ENCODE measurements around the gene ANKRD63. TPM values are rescaled to one million over a fixed set of nuclear protein-coding genes. Genes with fewer than 3 reads are reported as not detected.

ANKRD63 gene
- total and polyA plus RNA-seq, 2 of the 8 experiments (the other 6 are each of a cell fraction or from before 2014, with no cell fraction given): 0.18 to 0.26 TPM

DNA sequence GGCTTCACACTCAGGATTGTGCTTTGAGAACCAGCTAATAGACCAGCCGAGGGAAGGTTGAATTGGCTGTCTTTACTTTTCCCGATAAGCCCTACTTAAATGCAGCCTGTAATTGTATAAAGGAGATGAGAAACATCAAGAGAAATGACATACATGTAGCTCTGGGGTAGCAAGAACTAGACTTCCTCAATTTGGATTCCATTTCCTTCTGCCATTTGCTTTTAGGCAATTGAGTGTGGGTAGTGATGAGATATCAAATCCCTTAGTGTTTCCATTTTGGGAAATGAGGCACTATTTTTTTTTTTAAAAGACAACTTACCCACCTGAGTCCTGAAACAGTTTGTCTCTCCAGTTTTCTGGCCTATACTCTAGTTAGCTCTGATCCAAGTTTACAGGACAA lies 42.8 kb upstream of the ANKRD63 start (continued):
- TF ChIP-seq, protein P1, sequence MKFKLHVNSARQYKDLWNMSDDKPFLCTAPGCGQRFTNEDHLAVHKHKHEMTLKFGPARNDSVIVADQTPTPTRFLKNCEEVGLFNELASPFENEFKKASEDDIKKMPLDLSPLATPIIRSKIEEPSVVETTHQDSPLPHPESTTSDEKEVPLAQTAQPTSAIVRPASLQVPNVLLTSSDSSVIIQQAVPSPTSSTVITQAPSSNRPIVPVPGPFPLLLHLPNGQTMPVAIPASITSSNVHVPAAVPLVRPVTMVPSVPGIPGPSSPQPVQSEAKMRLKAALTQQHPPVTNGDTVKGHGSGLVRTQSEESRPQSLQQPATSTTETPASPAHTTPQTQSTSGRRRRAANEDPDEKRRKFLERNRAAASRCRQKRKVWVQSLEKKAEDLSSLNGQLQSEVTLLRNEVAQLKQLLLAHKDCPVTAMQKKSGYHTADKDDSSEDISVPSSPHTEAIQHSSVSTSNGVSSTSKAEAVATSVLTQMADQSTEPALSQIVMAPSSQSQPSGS (IDR thresholded peaks at IDR 0.05; ENCODE audit: low read length): no peak
- TF ChIP-seq ZNF274 (IDR thresholded peaks at IDR 0.05; ENCODE audit: borderline replicate concordance, extremely low read depth, low read length): no peak
- TF ChIP-seq, protein P2, sequence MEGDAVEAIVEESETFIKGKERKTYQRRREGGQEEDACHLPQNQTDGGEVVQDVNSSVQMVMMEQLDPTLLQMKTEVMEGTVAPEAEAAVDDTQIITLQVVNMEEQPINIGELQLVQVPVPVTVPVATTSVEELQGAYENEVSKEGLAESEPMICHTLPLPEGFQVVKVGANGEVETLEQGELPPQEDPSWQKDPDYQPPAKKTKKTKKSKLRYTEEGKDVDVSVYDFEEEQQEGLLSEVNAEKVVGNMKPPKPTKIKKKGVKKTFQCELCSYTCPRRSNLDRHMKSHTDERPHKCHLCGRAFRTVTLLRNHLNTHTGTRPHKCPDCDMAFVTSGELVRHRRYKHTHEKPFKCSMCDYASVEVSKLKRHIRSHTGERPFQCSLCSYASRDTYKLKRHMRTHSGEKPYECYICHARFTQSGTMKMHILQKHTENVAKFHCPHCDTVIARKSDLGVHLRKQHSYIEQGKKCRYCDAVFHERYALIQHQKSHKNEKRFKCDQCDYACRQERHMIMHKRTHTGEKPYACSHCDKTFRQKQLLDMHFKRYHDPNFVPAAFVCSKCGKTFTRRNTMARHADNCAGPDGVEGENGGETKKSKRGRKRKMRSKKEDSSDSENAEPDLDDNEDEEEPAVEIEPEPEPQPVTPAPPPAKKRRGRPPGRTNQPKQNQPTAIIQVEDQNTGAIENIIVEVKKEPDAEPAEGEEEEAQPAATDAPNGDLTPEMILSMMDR (IDR thresholded peaks at IDR 0.05; ENCODE audit: control extremely low read depth in 1 of 3, insufficient read depth in 1 of 3, low read depth in 1 of 3, low read length in 3 of 3): no peak
- TF ChIP-seq PHF8 (conservative IDR thresholded peaks at IDR 0.05; ENCODE audit: low read depth, low read length): no peak
- TF ChIP-seq BCL11A (IDR thresholded peaks at IDR 0.05; ENCODE audit: low read depth in 2 of 2, low read length in 2 of 2): no peak
- TF ChIP-seq, protein P3, sequence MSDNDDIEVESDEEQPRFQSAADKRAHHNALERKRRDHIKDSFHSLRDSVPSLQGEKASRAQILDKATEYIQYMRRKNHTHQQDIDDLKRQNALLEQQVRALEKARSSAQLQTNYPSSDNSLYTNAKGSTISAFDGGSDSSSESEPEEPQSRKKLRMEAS (IDR thresholded peaks at IDR 0.05): no peak
- no peak for TF ChIP-seq JUN (IDR thresholded peaks at IDR 0.05; ENCODE audit: low read depth, low read length)

Data from H1 (cell line).